ENCODE measurements around the gene KIRREL3.
"Not testable (repeated sequence)": the region's sequence is repeated elsewhere in the genome, so short reads cannot be mapped to it uniquely, and the experiment has no call there.

Gene KIRREL3

DNA sequence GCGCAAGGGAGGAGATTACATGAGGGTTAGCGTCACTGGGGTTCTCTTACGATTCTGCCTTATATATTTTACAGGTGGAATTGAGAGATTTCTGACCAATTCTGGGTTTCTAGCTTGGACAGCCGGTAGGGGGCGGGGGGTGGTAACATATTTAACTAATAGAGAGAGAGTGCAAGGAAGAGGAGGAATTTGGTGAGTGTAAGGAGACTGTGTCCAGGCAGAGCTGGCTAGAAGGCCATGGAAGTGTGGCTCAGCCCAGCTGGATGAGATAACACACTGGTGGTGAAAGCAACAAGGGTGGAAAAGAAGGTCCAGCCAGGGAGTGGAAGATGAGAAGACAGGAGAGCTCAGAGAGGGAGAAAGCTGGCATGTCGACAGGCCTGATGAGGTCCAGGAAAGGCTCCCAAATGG, 588.6 kb downstream of the KIRREL3 start:
- no peak for DNase-seq

GRCh38 chr11:126410649-126411048, 589.9 kb downstream of the KIRREL3 start:
- DNase-seq = no peak

- DNase-seq = no peak
Measured at GRCh38 chr11:126409620-126409985, 591.0 kb downstream of the KIRREL3 start.

- no peak for DNase-seq
Measured at GRCh38 chr11:126408901-126409619, 591.5 kb downstream of the KIRREL3 start.

- no peak for DNase-seq
Measured at GRCh38 chr11:126408496-126408895, 592.1 kb downstream of the KIRREL3 start.

- DNase-seq = no peak
Measured at GRCh38 chr11:126407682-126408288, 592.8 kb downstream of the KIRREL3 start.

- no peak for DNase-seq
Measured at GRCh38 chr11:126407101-126407521, 593.5 kb downstream of the KIRREL3 start.

DNA sequence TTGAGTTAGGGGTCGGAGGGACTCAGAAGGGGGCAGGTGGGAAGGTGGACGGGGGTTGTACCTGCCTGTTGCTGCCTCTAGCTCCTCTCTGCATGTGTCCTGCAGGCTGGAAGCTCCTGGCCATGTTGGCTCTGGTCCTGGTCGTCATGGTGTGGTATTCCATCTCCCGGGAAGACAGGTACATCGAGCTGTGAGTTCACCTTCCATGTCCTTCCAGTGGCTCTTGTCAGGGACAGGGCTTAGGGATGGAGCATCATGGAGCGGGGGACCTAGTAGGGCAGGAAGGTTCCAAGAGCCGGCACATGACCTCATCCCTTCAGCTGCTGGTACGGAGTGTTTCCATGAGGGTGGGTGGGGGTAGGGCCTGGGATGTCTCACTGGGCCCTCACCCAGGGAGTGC, 594.2 kb downstream of the KIRREL3 start:
- DNase-seq = no peak

DNA sequence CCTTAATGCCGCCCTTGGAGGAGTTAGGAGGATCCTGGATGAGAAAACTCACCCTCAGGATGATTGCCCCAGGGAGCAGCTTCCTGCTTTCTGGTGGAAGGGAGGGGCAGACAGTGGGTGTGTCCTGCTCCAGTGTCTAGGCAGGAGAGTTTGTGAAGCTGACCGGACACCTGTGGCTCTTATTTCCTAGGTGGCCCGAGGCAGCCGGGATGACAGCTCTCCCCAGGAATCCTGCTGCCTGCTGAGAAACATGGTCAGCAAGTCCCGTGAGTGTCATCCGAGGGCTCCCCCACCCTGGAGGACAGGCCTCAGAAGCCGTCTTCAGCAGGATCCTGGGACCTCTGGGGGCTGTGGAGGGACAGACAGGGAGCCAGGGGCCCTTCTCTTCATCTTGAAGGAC, 594.7 kb downstream of the KIRREL3 start:
- no peak for DNase-seq

DNA sequence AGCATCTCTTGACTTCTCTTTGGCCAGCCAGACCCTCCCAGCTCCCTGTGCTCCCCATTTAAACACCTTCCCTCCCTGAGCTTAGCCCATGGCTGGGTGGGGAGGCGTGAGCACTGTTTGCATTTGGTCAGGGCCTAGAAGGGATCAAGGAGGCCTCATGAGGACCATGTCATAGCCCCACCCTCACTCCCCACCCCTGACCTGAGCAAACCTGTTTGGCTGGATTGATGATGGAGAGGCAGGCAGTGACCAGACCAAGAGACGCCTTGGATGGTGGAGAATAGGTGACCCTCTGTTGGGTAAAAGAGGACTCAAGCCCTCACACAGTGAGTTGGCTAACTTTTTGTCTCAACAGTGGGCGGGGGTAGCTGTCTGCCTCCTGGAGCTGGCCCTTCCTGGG, 595.2 kb downstream of the KIRREL3 start:
- DNase-seq = no peak

GRCh38 chr11:126404367-126404766, 596.2 kb downstream of the KIRREL3 start:
- DNase-seq = no peak

DNA sequence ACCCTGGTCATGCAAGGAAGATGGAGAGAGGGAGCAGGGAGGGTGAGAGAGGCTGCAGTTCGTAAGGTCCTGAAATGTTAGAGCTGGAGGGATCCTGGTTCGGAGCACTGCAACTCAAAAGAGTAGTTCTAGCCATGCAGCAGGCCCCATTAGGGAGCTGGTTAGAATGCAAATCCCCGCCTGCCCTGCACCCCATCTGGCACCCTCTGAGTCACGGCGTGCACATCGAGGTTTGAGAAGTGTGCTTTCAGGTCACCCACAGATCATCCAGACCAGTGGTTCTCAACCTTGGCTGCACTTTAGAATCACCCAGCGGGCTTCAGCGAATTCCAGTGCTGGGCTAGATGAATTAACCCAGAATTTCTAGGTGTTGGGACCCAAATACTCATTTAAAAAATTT, 596.9 kb downstream of the KIRREL3 start:
- no peak for DNase-seq

- no peak for DNase-seq
Measured at GRCh38 chr11:126403022-126403581, 597.5 kb downstream of the KIRREL3 start.

- DNase-seq = no peak
Measured at GRCh38 chr11:126400479-126400878, 600.1 kb downstream of the KIRREL3 start.

DNA sequence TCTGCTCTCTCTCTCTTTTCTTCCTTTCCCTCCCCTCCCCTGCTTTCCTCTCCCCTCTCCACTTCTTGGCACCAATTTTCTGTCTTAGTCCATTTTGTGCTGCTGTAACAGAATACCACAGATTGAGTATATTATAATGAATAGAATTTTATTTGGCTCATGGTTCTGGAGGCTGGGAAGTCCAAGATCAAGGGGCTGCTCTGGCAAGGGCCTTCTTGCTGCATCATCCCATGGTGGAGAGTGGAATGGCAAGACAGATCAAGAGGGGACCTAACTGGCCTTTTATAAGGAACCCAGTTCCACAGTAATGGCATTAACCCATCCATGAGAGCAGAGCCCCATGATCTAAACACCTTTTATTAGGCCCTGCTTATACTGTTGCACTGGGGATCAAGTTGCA, 600.6 kb downstream of the KIRREL3 start:
- no peak for DNase-seq

DNA sequence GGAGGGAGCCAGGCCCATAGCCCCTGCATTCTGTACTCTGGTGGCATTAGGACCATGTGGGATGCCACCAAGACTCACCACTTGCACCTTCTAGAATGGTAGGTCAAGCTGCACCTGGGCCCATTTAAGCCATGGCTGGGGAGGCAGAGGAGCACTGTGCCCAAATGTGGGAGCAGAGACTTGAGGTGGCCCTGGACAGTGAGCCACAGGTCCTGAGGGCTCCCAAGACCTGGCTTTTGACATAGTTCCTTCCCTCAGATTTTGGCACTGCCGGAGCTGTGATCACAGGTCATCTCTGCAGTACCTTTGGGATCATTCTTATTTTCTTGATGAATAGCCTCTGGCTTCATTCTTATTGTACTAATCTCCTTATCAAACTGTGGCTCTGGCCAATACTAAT, 601.8 kb downstream of the KIRREL3 start:
- DNase-seq = no peak

DNA sequence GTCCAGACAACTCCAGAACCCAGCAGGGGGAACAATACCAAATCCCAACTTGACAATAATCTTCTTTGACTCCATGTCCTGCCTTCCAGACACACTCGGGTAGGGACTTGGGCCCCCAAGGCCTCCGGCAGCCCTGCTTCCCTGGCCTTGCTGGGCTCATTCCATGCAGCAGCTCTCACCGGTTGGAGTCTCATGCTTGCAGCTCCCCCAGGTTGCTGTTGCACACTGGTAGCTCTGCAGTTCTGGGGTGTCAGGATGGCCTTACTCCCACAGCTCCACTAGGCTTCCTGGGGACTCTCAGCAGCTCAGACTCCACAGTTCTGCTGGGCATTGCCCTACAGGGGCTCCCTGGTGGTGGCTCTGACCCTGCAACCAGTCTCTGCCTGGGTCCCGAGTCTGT, 602.3 kb downstream of the KIRREL3 start:
- no peak for DNase-seq

GRCh38 chr11:126396965-126397364, 603.6 kb downstream of the KIRREL3 start:
- DNase-seq = no peak

GRCh38 chr11:126396266-126396665, 604.3 kb downstream of the KIRREL3 start:
- DNase-seq = not testable (repeated sequence)

DNA sequence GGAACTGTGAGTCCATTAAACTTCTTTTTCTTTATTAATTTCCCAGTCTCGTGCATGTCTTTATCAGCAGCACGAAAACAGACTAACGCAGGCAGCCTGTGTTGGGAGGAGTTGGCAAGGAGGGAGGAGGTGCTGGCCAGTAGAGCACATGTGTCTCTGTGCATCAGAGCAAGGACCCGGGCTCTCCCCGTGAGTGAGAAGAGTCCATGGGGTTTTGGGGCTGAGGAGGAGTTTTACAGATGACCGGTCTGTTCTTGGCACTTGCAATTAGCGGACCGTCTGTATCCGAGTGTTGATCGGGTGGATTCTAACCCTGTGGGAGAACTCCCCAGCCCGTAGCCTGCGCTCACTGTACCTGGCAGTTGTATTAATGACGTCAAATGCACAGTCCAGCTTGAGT, 604.8 kb downstream of the KIRREL3 start:
- not testable (repeated sequence) for DNase-seq

DNA sequence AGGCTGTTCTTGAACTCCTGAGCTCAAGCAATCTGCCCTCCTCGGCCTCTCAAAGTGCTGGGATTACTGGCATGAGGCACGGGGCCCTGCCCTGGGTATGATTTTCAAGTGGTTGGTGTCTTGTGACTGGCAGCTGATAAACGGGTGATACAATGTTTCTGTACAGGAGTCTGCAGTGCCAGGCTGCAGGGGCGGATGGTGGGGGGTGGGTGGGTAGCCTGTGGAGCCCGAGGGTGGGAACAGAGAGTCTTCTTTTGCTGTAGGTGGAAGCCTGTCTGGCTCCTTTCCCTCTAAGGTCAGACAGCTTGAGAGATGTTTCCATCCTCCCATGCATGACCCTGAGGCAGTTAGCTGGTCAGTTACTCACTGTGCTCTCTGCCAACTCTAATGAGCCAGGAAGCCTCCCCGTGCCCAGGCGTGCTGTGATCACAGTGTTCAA, 605.9 kb downstream of the KIRREL3 start:
- not testable (repeated sequence) for DNase-seq

GRCh38 chr11:126394036-126394435, 606.5 kb downstream of the KIRREL3 start:
- DNase-seq = no peak

DNA sequence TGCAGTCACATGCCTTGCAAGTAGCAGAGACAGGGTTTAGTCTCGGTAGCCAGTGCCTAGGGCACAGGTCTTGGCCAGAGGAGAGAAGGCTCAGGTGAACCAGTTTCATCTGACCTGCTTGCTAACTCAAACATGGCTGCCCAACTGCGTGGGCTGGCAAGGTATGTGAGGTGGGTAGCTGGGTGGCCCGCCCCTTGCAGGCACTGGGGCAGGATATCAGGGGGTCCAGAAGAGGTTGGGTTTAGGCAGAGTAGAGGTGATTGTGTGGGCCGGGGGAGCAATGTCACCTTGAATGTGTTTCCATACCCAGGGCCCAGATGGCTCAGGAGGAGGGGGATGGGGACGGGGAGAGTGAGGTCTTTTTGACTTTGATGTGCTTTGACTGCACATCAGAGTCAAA, 607.4 kb downstream of the KIRREL3 start:
- DNase-seq = no peak

- no peak for DNase-seq
Measured at GRCh38 chr11:126392633-126393013, 607.9 kb downstream of the KIRREL3 start.
